ENCODE data around the gene ATF6B.

The ATF6B gene

DNA sequence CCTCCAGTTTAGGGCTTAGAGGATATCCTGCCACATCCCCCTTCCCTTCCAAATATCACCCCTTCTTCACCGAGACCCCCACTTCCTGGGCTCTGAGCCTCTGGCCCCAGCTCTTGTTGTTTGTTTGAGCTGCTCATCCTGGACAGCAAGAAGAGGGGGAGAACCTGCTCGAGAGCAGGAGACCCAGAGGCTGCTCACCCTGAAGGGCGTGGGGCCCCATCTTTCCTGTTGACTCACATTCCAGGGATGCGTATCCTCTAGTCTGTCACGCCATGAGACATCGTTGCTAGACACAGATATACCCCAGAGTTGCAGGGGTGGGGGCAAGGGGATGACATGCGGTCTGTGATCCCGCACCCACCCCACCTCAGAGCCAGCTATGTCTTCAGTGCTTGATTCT is 13.2 kb downstream of the ATF6B start:
- H2BK5ac ChIP-seq (ENCODE audit: low read depth, low read length, poor library complexity), result no peak overlapping the region
- peaks cover 36 to 38% of the 10 kb centered on the region in 2 experiments for H3K36me3 ChIP-seq (ENCODE audit: control insufficient read depth in 1 of 2, insufficient read depth in 2 of 2, low read length in 2 of 2)
- H3K4me1 ChIP-seq (ENCODE audit: control insufficient read depth in 1 of 2, insufficient read depth in 2 of 2, low read length in 2 of 2), result peaks cover 4 to 7% of the 10 kb centered on the region in 2 experiments
- no peak overlapping the region for H4K12ac ChIP-seq (ENCODE audit: low read depth, low read length)
- H3K9me3 ChIP-seq (ENCODE audit: insufficient read depth, low read depth, low read length), result peaks cover 2% of the 10 kb centered on the region
- no peak overlapping the region for H3K14ac ChIP-seq (ENCODE audit: low read length)
- H3K23ac ChIP-seq (ENCODE audit: low read length), result no peak overlapping the region
- H4K91ac ChIP-seq (ENCODE audit: low read depth, low read length), result no peak overlapping the region
- H2BK12ac ChIP-seq (ENCODE audit: low read length), result no peak overlapping the region
- no peaks in the 10 kb centered on the region for H3K79me1 ChIP-seq (ENCODE audit: low read length)
- H3K4ac ChIP-seq (ENCODE audit: low read depth, low read length), result no peak overlapping the region
- no peak overlapping the region for H2BK120ac ChIP-seq (ENCODE audit: insufficient read depth, low read length, poor library complexity)
- no peak overlapping the region for H3K9ac ChIP-seq (ENCODE audit: low read length)
- no peak overlapping the region for H3K4me2 ChIP-seq (ENCODE audit: low read length)
- no peak overlapping the region for H3K27ac ChIP-seq (ENCODE audit: low read depth, low read length)
- no peak overlapping the region for H2AK5ac ChIP-seq (ENCODE audit: low read length)
- no peak overlapping the region for H4K8ac ChIP-seq (ENCODE audit: low read depth, low read length)
- no CpG with 5 or more reads among the region's 8 CpGs for WGBS (ENCODE audit: extremely low coverage, insufficient coverage, insufficient read length)
- no peak overlapping the region for H2AFZ ChIP-seq (ENCODE audit: insufficient read depth, low read length, poor library complexity)
- no peaks in the 10 kb centered on the region for H3K27me3 ChIP-seq (ENCODE audit: insufficient read depth, low read length)
- no peak overlapping the region for H3K4me3 ChIP-seq (ENCODE audit: low read depth, low read length)
- no peak for DNase-seq
- H3K18ac ChIP-seq (ENCODE audit: low read length), result no peak overlapping the region
- no peaks in the 10 kb centered on the region for H3K79me2 ChIP-seq (ENCODE audit: control insufficient read depth, insufficient read depth, low read length, poor library complexity)

DNA sequence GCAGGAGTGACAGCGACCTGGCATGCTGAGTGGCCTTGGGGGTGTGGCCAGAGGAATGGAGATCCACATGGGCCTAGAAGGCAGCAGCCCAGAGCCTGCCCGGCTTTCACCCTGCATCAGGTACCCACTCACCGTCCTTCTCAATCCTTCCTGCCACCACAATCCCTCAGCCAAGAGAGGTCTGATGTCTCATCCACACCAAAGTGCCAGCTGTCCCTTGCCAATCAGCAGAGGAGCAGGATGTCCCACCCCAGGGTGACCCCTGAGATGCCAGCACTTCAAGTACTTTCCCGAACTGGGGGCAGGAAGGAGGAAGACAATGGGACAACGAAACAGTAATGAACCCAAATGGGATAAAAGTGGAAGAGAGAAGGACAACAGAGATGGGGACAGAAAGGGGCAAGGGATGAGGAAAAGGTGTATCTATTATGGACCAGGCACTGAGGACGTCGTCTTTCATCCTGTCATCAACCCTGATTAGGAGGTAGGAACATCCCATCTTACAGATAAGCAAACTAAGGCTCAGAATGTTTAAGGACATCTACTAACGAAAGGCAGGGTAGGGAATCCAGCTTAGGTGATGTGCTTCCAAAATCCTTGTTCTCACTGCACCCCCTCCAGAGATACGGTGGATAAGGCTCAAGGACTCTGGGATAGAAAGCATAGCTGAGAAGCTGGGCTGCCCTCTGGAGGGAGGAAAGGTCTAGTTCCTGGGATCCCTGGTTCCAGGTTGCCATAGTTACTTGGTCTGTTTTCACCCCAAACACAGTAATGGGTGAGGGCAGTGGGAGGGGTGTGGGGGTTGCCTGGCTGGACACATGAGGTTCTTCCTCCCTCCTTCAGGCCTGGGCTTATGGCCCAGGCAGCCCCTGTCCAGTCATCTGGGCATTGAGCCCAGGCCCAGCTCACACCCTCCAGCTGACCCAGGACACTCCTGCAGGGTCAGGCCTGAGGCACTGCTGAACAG is 14.4 kb downstream of the ATF6B start:
- no peak overlapping the region for H2AFZ ChIP-seq (ENCODE audit: insufficient read depth, low read length, poor library complexity)
- peak; percentile 40 to 54 for DNase-seq
- no peak overlapping the region for H3K23ac ChIP-seq (ENCODE audit: low read length)
- no peak overlapping the region for H2AK5ac ChIP-seq (ENCODE audit: low read length)
- no peak overlapping the region for H3K27ac ChIP-seq (ENCODE audit: low read depth, low read length)
- no peak overlapping the region for H2BK12ac ChIP-seq (ENCODE audit: low read length)
- H3K9ac ChIP-seq (ENCODE audit: low read length), result no peak overlapping the region
- H4K12ac ChIP-seq (ENCODE audit: low read depth, low read length), result no peak overlapping the region
- no peak overlapping the region for H2BK120ac ChIP-seq (ENCODE audit: insufficient read depth, low read length, poor library complexity)
- H3K18ac ChIP-seq (ENCODE audit: low read length), result no peak overlapping the region
- no peak overlapping the region for H4K8ac ChIP-seq (ENCODE audit: low read depth, low read length)
- H3K4me2 ChIP-seq (ENCODE audit: low read length), result no peak overlapping the region
- H2BK5ac ChIP-seq (ENCODE audit: low read depth, low read length, poor library complexity), result no peak overlapping the region
- no CpG with 5 or more reads among the region's 9 CpGs for WGBS (ENCODE audit: extremely low coverage, insufficient coverage, insufficient read length)
- peaks cover 2% of the 10 kb centered on the region for H3K9me3 ChIP-seq (ENCODE audit: insufficient read depth, low read depth, low read length)
- peaks cover 34% of the 10 kb centered on the region in 2 experiments for H3K36me3 ChIP-seq (ENCODE audit: control insufficient read depth in 1 of 2, insufficient read depth in 2 of 2, low read length in 2 of 2)
- H3K79me2 ChIP-seq (ENCODE audit: control insufficient read depth, insufficient read depth, low read length, poor library complexity), result no peaks in the 10 kb centered on the region
- H3K79me1 ChIP-seq (ENCODE audit: low read length), result no peaks in the 10 kb centered on the region
- no peaks in the 10 kb centered on the region for H3K27me3 ChIP-seq (ENCODE audit: insufficient read depth, low read length)
- no peak overlapping the region for H3K4ac ChIP-seq (ENCODE audit: low read depth, low read length)
- H4K91ac ChIP-seq (ENCODE audit: low read depth, low read length), result no peak overlapping the region
- no peak overlapping the region for H3K14ac ChIP-seq (ENCODE audit: low read length)
- no peak overlapping the region for H3K4me3 ChIP-seq (ENCODE audit: low read depth, low read length)
- peaks cover 4 to 7% of the 10 kb centered on the region in 2 experiments for H3K4me1 ChIP-seq (ENCODE audit: control insufficient read depth in 1 of 2, insufficient read depth in 2 of 2, low read length in 2 of 2)

DNA sequence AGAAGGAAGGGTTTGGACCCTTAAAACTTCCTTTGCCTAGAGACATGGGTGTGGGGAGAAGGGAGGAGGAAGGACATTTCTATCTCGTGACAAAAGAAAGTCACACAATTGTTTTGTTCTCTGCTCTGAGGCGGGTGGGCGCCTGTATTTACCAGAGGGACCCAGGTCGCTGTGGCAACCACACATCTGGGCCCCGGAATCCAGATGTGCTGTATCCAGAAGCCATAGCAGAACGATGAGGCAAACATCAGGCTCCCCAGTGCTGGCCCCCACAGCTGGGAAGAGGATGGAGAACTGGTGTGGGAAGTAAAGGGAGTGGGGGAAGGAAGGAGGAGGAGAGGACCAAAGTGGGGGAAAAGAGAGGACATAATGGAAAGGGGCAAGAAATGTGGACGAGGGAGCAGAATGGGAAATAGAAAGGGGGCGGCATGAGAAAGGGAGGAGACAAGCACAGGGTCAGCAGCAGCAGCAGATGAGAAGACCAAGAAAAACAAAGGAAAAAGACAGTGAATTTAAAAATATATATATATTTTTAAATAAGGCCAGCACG is 15.5 kb downstream of the ATF6B start:
- peaks cover 25 to 27% of the 10 kb centered on the region in 2 experiments for H3K36me3 ChIP-seq (ENCODE audit: control insufficient read depth in 1 of 2, insufficient read depth in 2 of 2, low read length in 2 of 2)
- WGBS (ENCODE audit: extremely low coverage, insufficient coverage, insufficient read length), result no CpG with 5 or more reads among the region's 9 CpGs
- H2BK12ac ChIP-seq (ENCODE audit: low read length), result no peak overlapping the region

DNA sequence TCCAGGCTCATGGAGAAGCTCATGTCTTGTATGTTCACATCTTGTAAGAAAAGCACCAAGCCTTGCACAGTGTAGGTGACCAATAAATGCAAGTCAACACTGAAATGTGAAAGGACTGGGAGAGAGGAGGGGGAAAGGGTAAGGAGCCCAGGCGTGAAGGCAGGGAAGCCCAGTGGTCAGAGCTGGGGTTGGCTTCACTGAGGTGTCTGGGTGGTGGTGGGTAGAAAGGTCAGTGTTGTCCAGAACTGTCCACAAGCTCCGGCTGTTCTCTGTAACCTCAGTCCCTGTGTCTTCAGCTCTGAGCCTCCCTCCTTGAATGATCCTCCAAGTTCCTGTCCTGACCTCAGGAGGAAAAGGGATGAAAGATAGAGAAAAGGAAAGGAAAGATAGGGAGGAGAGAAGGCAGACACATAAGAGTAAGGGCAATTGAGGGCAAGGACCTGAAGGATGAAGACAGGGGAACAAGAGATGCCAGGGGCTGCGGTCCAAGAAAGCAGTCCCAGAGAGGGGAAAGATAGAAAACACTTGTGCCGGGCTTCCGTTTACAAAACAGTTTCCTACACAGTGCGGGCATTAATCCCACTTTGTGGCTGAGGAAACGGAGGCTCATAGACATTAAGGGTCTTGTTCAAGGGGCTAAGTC is 16.5 kb downstream of the ATF6B start:
- no CpG with 5 or more reads among the region's 7 CpGs for WGBS (ENCODE audit: extremely low coverage, insufficient coverage, insufficient read length)

More for the DNA sequence above, 15.5 kb downstream of the ATF6B start:
- H3K79me1 ChIP-seq (ENCODE audit: low read length), result no peaks in the 10 kb centered on the region
- no peak overlapping the region for H4K91ac ChIP-seq (ENCODE audit: low read depth, low read length)
- no peak overlapping the region for H3K4me2 ChIP-seq (ENCODE audit: low read length)
- DNase-seq, result no peak
- peaks cover 2% of the 10 kb centered on the region for H3K9me3 ChIP-seq (ENCODE audit: insufficient read depth, low read depth, low read length)
- H2BK5ac ChIP-seq (ENCODE audit: low read depth, low read length, poor library complexity), result no peak overlapping the region
- no peaks in the 10 kb centered on the region for H3K79me2 ChIP-seq (ENCODE audit: control insufficient read depth, insufficient read depth, low read length, poor library complexity)
- no peak overlapping the region for H3K4me3 ChIP-seq (ENCODE audit: low read depth, low read length)
- H3K18ac ChIP-seq (ENCODE audit: low read length), result no peak overlapping the region
- no peak overlapping the region for H4K12ac ChIP-seq (ENCODE audit: low read depth, low read length)
- H2BK120ac ChIP-seq (ENCODE audit: insufficient read depth, low read length, poor library complexity), result no peak overlapping the region
- no peak overlapping the region for H2AK5ac ChIP-seq (ENCODE audit: low read length)
- H3K27me3 ChIP-seq (ENCODE audit: insufficient read depth, low read length), result no peaks in the 10 kb centered on the region
- H3K27ac ChIP-seq (ENCODE audit: low read depth, low read length), result no peak overlapping the region
- no peak overlapping the region for H3K4ac ChIP-seq (ENCODE audit: low read depth, low read length)
- H2AFZ ChIP-seq (ENCODE audit: insufficient read depth, low read length, poor library complexity), result no peak overlapping the region
- H3K9ac ChIP-seq (ENCODE audit: low read length), result no peak overlapping the region
- peaks cover 4 to 7% of the 10 kb centered on the region in 2 experiments for H3K4me1 ChIP-seq (ENCODE audit: control insufficient read depth in 1 of 2, insufficient read depth in 2 of 2, low read length in 2 of 2)
- H3K14ac ChIP-seq (ENCODE audit: low read length), result no peak overlapping the region
- H3K23ac ChIP-seq (ENCODE audit: low read length), result no peak overlapping the region
- H4K8ac ChIP-seq (ENCODE audit: low read depth, low read length), result no peak overlapping the region

More for the DNA sequence above, 16.5 kb downstream of the ATF6B start:
- no peak for DNase-seq
- H4K12ac ChIP-seq (ENCODE audit: low read depth, low read length), result no peak overlapping the region
- H3K4me2 ChIP-seq (ENCODE audit: low read length), result no peak overlapping the region
- no peak overlapping the region for H3K27ac ChIP-seq (ENCODE audit: low read depth, low read length)
- peaks cover 16 to 18% of the 10 kb centered on the region in 2 experiments for H3K36me3 ChIP-seq (ENCODE audit: control insufficient read depth in 1 of 2, insufficient read depth in 2 of 2, low read length in 2 of 2)
- H3K27me3 ChIP-seq (ENCODE audit: insufficient read depth, low read length), result no peaks in the 10 kb centered on the region
- no peak overlapping the region for H2BK12ac ChIP-seq (ENCODE audit: low read length)
- no peak overlapping the region for H2AK5ac ChIP-seq (ENCODE audit: low read length)
- H3K4me3 ChIP-seq (ENCODE audit: low read depth, low read length), result no peak overlapping the region
- H2BK5ac ChIP-seq (ENCODE audit: low read depth, low read length, poor library complexity), result no peak overlapping the region
- H3K23ac ChIP-seq (ENCODE audit: low read length), result no peak overlapping the region
- no peaks in the 10 kb centered on the region for H3K79me1 ChIP-seq (ENCODE audit: low read length)
- no peak overlapping the region for H3K18ac ChIP-seq (ENCODE audit: low read length)
- H3K9ac ChIP-seq (ENCODE audit: low read length), result no peak overlapping the region
- peaks cover 4 to 7% of the 10 kb centered on the region in 2 experiments for H3K4me1 ChIP-seq (ENCODE audit: control insufficient read depth in 1 of 2, insufficient read depth in 2 of 2, low read length in 2 of 2)
- no peak overlapping the region for H4K91ac ChIP-seq (ENCODE audit: low read depth, low read length)
- no peak overlapping the region for H3K4ac ChIP-seq (ENCODE audit: low read depth, low read length)
- no peak overlapping the region for H2BK120ac ChIP-seq (ENCODE audit: insufficient read depth, low read length, poor library complexity)
- H4K8ac ChIP-seq (ENCODE audit: low read depth, low read length), result no peak overlapping the region
- H3K14ac ChIP-seq (ENCODE audit: low read length), result no peak overlapping the region
- peaks cover 2% of the 10 kb centered on the region for H3K9me3 ChIP-seq (ENCODE audit: insufficient read depth, low read depth, low read length)
- no peak overlapping the region for H2AFZ ChIP-seq (ENCODE audit: insufficient read depth, low read length, poor library complexity)
- H3K79me2 ChIP-seq (ENCODE audit: control insufficient read depth, insufficient read depth, low read length, poor library complexity), result no peaks in the 10 kb centered on the region
